GM18511 (cell line): ENCODE measurements around the gene DNAJA4.

Experiments
- ATAC-seq: cut with Tn5 transposase; IDR thresholded peaks from one replicate; pipeline ENCODE4 v1.9.1; 2021; ENCODE audit warnings: mild to moderate bottlenecking, moderate library complexity; ENCODE audit not compliant: unreplicated experiment

The DNAJA4 gene

GRCh38 chr15:78264304-78265136, at the start of gene DNAJA4:
Gene DNAJA4, plus strand, starts transcription at chr15:78264562. Its CDS starts 202 bp downstream, at chr15:78264764.
- ATAC-seq: no peak

DNA sequence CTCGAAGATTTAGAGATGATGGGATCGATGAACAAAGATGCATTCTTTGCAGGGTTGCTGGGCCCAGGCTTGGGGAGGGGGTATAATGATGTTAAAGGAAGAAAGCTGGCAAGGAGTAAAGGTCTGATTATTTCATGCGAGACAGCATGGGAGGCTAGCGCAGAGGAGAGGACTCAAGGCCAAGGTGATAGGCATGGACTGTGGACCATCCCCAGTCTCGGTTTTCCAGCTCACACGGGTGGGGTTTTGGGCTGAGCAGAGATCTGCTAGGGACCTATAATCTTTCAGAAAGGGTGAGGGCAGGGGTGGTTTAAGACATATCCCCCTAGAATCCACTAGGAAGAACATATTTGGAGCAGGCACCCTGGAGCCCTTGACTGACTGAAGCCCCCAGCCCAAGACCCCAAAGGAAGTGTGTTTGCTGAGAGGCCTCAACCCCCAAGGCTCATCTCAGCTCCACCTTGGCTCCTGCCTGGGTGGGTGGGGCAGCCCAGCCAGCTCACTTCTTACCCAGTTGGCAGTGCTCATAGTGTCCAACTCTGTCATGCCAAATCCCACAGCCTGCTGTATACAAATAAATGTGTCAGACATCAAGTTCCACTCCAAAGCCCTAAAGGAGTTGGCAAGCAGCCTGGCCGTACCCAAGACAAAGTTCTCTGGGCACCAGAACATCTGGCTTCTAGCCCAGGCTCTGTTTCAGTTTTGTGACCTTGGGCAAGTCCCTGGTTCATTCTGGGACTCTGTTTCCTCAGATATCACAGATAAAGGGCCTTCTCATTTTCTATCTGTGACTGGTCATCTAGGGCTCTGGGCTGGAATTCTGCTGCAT, 47.9 kb upstream of the DNAJA4 start:
- no peak for ATAC-seq

DNA sequence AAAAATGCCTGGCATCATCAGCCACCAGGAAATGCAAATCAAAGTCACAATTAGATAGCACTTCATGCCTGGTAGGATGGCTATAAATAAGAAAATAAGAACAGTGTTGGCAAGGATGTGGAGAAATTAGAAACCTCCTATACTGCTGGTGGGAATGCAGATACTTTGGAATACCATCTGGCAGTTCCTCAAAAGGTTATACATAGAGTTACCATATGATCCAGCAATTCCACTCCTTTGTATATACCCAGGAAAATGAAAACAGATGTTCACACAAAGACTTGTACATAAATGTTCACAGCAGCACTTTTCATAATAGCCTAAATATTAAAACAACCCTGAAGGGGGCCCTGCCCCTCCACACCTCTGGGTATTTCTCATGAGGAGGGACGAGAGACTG, 43.6 kb upstream of the DNAJA4 start:
- ATAC-seq: no peak

GRCh38 chr15:78222745-78223395, 41.5 kb upstream of the DNAJA4 start:
- ATAC-seq: no peak

- no peak for ATAC-seq
Measured at GRCh38 chr15:78223396-78224022, 40.9 kb upstream of the DNAJA4 start.

- no peak for ATAC-seq
Measured at GRCh38 chr15:78224023-78224411, 40.3 kb upstream of the DNAJA4 start.

GRCh38 chr15:78225783-78226541, 38.4 kb upstream of the DNAJA4 start:
- no peak for ATAC-seq

DNA sequence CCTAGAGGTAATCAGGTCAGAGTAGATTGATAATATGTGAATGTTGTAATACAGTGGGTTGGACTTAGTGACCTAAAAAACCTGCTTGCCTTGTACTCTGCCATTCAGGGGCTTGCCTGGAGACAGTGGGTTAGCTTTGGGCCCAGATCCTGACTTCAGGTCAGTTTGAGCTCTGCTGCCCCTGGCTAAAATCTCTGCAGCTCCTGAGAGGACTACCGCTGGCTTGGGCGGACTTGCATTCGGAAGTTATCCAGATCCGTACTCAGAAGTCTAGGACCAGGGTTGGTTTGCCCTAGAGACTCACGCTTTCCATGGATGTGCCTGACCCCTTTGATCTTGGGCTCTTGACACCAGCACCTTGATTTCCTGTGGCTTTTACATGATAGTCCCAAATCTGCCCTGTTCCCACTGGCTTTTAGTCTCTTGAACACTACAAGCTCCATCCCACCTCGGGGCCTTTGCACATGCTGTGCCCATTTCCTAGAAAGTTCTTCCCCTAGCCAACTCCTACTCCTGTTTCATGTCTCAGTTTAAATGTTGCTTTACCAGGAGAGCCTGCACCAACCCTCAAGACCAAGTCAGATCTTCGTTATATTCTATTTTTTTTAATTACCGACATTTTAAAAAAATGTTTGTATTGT, 35.9 kb upstream of the DNAJA4 start:
- ATAC-seq: no peak

DNA sequence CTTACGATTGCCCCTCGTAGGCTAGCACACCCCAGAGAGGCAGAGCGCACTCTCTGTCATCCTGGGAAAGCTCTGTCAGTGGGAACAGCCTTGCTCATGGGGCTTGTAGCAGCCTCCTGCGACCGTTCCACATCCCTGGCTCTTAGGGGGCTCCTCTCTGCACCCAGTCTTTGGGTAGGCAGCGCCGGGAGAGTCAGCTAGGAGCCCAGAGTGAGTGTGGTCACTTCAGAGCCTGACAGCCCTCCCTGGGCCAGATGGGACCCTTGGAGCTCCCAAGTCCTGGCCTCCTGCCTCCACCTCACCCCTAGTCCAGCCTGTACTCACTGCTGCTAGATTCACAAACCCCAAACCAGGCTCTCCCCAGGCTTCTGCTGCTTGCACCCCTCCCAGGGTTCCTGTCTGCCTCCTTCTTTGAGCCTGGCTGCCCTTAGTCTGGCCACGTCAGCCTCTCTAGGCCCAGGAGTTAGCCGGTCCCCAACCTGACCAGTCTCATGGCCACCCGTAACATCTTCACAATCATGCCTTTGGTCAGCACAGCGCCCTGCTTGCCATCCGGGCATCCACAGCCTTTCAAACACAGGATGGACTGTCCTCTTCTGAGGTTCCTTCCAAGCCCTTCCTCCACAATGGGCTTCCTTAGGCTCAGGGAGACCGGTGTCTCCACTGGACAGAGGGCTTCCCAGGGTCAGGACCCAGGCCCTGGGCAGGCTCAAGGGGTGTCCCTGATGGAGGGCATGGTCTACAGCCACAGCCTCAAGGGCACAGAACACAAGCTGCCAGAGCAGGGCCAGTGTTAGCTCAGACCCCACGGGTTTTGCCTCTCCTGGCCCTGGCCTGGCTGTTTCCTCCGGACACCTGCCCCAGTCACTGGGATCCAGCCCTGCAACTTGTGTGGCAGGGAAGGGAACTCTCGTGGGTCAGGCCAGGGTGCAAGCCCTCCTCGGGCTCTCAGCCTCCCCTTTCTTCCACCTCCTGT, 34.6 kb upstream of the DNAJA4 start:
- no peak for ATAC-seq

DNA sequence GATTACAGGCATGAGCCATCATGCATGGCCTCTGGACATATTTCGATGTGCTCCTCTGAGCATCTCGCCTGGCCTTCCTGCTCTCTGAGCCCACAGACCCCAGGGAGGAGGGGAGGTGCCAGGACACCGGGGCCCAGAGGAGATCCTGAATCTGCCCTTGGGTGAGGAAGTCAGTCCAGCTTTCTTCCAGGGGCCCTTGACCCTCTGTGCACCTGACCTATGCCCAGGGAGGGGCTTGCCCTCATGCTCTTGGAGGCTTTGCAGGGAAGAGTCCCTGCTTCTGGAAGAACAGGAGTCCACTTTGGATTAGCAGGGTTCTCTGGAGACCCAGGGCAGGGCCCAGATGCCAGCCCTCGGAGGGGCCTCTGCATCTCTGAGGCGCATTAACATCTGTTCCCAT, 31.4 kb upstream of the DNAJA4 start:
- ATAC-seq: no peak

DNA sequence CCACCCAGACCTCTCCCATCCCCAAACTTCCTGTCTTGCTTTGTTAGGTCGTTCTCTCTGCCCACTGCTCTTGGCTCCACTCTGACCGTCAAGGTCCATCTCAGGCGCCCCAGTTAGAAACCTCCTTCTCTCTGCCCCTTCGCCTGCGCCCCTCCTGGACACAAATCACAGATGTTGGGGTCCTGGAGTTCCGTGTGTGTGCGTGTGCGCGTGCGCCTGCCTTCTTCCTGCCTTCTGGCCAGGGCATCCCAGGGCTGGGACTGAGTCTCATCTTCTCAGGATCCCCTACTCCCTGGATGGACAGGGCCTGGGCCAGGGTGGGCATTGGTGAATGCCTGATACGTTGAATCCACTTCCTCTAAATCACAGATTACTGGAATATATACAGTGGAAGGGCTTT, 30.9 kb upstream of the DNAJA4 start:
- ATAC-seq: no peak

DNA sequence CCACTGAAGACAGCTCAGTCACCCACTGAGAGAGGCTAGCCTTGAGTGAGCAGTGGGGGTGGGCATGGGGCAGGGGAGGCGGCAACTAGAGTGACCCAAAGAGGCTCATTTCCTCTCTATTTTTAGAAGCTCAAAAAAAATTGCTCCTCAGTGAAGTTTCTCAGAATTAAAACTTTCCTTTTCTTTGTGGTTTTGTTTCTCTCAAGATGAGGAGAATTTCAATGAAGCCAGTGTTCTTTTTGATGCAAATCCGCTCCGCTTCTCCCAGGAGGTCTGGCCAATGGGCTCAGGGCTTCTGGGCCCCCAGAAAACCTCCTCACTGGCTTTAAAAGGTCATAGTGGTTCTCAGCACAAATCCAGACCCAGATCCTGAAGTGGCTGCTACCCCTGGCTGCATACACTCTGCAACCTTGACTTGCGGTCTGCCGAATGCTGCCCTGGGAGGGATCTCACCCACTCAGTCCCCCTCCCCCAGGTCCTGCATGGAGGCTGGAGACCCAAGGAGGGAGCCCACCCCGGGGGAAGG, 29.8 kb upstream of the DNAJA4 start, which contains the start of gene ACSBG1:
ACSBG1 (minus strand) TSS at position 51 of the 526 bp plus-strand sequence. CDS start 64 bp downstream, outside the sequence.
- ATAC-seq: no peak

GRCh38 chr15:78236491-78236890, 27.9 kb upstream of the DNAJA4 start:
- ATAC-seq: no peak

- no peak for ATAC-seq
Measured at GRCh38 chr15:78237146-78237545, 27.2 kb upstream of the DNAJA4 start.

- no peak for ATAC-seq
Measured at GRCh38 chr15:78239811-78240210, 24.6 kb upstream of the DNAJA4 start.

DNA sequence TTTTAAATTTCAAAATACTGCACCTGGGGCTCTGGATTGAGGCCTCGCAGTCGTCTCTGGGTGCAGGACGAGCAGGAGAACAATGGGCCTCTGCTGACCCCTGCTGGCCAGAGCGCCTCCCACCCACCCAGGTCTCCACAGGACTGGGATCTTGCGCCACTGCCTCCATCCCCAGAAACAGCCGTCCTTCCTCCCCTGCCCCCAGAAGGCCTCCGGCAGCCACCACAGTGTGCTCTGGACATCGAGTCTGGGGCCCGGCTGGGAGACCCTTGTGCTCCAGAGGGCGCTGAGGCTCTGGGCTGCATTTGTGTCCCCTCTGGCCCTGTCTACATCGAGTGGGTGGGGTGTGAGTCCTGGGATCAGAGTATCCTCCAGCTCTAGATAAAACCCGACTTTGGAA, 23.3 kb upstream of the DNAJA4 start:
- ATAC-seq: no peak

GRCh38 chr15:78242128-78242527, 22.2 kb upstream of the DNAJA4 start:
- ATAC-seq: no peak

DNA sequence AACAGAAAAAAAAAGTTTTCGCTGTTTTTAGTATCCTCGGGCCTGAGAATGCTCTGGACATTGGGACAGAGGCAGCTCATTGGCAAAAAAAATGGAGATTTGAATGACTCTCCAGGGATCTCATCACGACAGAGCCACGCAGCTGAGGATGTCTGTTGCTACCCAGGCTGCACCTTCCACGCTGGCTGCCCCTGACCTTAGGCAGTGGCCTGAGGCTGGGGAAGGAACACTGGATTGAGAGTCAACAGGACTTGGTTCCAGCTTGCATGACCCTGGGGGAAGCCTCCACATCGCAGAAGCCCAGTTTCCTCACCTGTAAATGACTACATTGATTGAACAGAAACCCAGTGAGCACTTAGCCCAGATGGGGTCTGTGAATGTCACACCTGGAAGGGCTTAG, 21.3 kb upstream of the DNAJA4 start:
- no peak for ATAC-seq
